NB4 (cell line): ENCODE results near the gene ARHGEF12.

Experiments used
- CTCF ChIP-seq: IDR thresholded peaks from one replicate; pipeline ENCODE4 v1.5.1; 2012; ENCODE audit warnings: low read depth, low read length
- MYC ChIP-seq: IDR thresholded peaks from 2 replicates; pipeline ENCODE4 v1.6.1; 2011; ENCODE audit warnings: low read depth, low read length
- POLR2A ChIP-seq: IDR thresholded peaks from 2 replicates; pipeline ENCODE4 v1.6.1; 2011; ENCODE audit warnings: mild to moderate bottlenecking; ENCODE audit not compliant: insufficient read length; ENCODE audit errors: extremely low read depth

- TF ChIP-seq POLR2A (no peak), CTCF (no peak), MYC (no peak)
These were observed 48.2 kb upstream of the ARHGEF12 start for GRCh38 chr11:120288021-120288420.
